ENCODE measurements around the gene PRDM9. TPM values are rescaled to one million over a fixed set of nuclear protein-coding genes. Genes with fewer than 3 reads are reported as not detected.

Gene PRDM9
- total and polyA plus RNA-seq, 2 of the 8 experiments (the other 6 are each of a cell fraction or from before 2014, with no cell fraction given) = not detected

- Histone ChIP-seq H4K8ac (ENCODE audit: extremely low read depth, insufficient read depth, low read length) (no peak overlapping the region), H4K91ac (replicated peaks; ENCODE audit: insufficient read length, low read length) (no peak overlapping the region), H2BK120ac (replicated peaks; ENCODE audit: low read depth, low read length) (no peak overlapping the region), H2BK12ac (ENCODE audit: low read depth, low read length) (no peak overlapping the region), H2BK15ac (ENCODE audit: low read length) (no peak overlapping the region), H3K9ac (replicated peaks in 1 of 4; ENCODE audit: extremely low read depth in 1 of 4, low read depth in 3 of 4, low read length in 3 of 4) (no peak overlapping the region), H3K27ac (ENCODE audit: low read depth, low read length) (no peak overlapping the region), H3K56ac (replicated peaks; ENCODE audit: insufficient read length, low read depth, low read length) (no peak overlapping the region), H3K18ac (ENCODE audit: extremely low read depth, low read length) (no peak overlapping the region), H3K4me2 (ENCODE audit: insufficient read depth in 1 of 2, low read depth in 2 of 2, low read length in 2 of 2) (no peak overlapping the region), H3K27me3 (replicated peaks in 1 of 4; ENCODE audit: control insufficient read depth in 3 of 4, extremely low read depth in 1 of 4, insufficient read depth in 3 of 4, low read length in 3 of 4) (no peaks in the 10 kb centered on the region), H3K9me3 (ENCODE audit: insufficient read depth in 2 of 2, low read depth in 1 of 2, low read length in 1 of 2) (no peaks in the 10 kb centered on the region; a peak in 1 of 4 replicates), H3K23me2 (ENCODE audit: low read depth, low read length) (no peaks in the 10 kb centered on the region), H2AFZ (ENCODE audit: low read length) (peak overlapping the region; percentile 57; the same call in 1 of the 2 replicates), H2BK20ac (ENCODE audit: low read length) (no peak overlapping the region), H2BK5ac (ENCODE audit: low read depth, low read length) (no peak overlapping the region), H3K4ac (replicated peaks; ENCODE audit: insufficient read length, low read depth, low read length) (no peak overlapping the region), H3K79me1 (ENCODE audit: low read depth, low read length) (no peaks in the 10 kb centered on the region), H3K79me2 (ENCODE audit: control insufficient read depth in 1 of 2, insufficient read depth in 2 of 2, low read length in 2 of 2) (no peaks in the 10 kb centered on the region), H4K5ac (ENCODE audit: insufficient read length, low read depth, low read length) (no peak overlapping the region), H2AK5ac (ENCODE audit: low read depth, low read length) (no peak overlapping the region), H4K20me1 (replicated peaks in 1 of 2; ENCODE audit: control insufficient read depth in 1 of 2, insufficient read depth in 2 of 2, low read length in 2 of 2) (no peaks in the 10 kb centered on the region), H3K23ac (ENCODE audit: insufficient read length) (no peak overlapping the region), H3K4me1 (replicated peaks in 1 of 4; ENCODE audit: control insufficient read depth in 3 of 4, insufficient read depth in 4 of 4, low read length in 3 of 4) (no peaks in the 10 kb centered on the region), H3K36me3 (ENCODE audit: control insufficient read depth in 2 of 4, insufficient read depth in 4 of 4, low read length in 3 of 4) (no peaks in the 10 kb centered on the region), H3K4me3 (ENCODE audit: extremely low read depth in 1 of 4, insufficient read depth in 2 of 4, low read depth in 3 of 4, low read length in 4 of 4) (no peak overlapping the region), H3K14ac (ENCODE audit: insufficient read length) (no peak overlapping the region)
- POLR2A ChIA-PET (ENCODE audit: partially characterized antibody) = no interaction called here
- no peak for FAIRE-seq
- CTCF ChIA-PET (ENCODE audit: partially characterized antibody) = no interaction called here
- DNase-seq (ENCODE audit: low read depth in 1 of 2, low spot score in 2 of 2) = no peak
- WGBS, 2 experiments (ENCODE audit: extremely low coverage in 1 of 2, insufficient coverage in 1 of 2, insufficient read length in 1 of 2, insufficient replicate concordance in 2 of 2, low coverage in 1 of 2, low lambda C conversion rate in 2 of 2, missing lambda C conversion rate in 1 of 2) = 97% methylated on average over 3 of the region's 3 CpGs; no CpG with 5 or more reads in 1 of the 2 experiments
- TF ChIP-seq BRCA1 (IDR thresholded peaks at IDR 0.05; ENCODE audit: low read depth, low read length) = no peak
- TF ChIP-seq ATF2 (IDR thresholded peaks at IDR 0.05; ENCODE audit: low read length) = no peak
- no peak for TF ChIP-seq SAP30 (IDR thresholded peaks at IDR 0.05; ENCODE audit: insufficient read depth, insufficient replicate concordance, low read length)
- no peak for TF ChIP-seq CHD2 (IDR thresholded peaks at IDR 0.05; ENCODE audit: low read length)
- TF ChIP-seq KDM5A (IDR thresholded peaks at IDR 0.05; ENCODE audit: low read length) = no peak
- TF ChIP-seq HDAC2 (IDR thresholded peaks at IDR 0.05; ENCODE audit: borderline replicate concordance in 1 of 2, low read depth in 2 of 2, low read length in 2 of 2) = no peak
- no peak for TF ChIP-seq EP300 (IDR thresholded peaks at IDR 0.05; ENCODE audit: borderline replicate concordance in 1 of 2, low read depth in 2 of 2, low read length in 2 of 2)
- TF ChIP-seq BACH1 (IDR thresholded peaks at IDR 0.05; ENCODE audit: low read length) = no peak
- no peak for TF ChIP-seq BCL11A (IDR thresholded peaks at IDR 0.05; ENCODE audit: low read depth in 2 of 2, low read length in 2 of 2)
- TF ChIP-seq TEAD4 (IDR thresholded peaks at IDR 0.05; ENCODE audit: low read depth, low read length) = no peak
- no peak for TF ChIP-seq KDM4A (IDR thresholded peaks at IDR 0.05; ENCODE audit: low read depth, low read length, severe bottlenecking)
- TF ChIP-seq RFX5 (IDR thresholded peaks at IDR 0.05; ENCODE audit: borderline replicate concordance, low read depth, low read length) = no peak
- TF ChIP-seq KDM1A (IDR thresholded peaks at IDR 0.05; ENCODE audit: borderline replicate concordance, low read length) = no peak
These were observed 48.2 kb upstream of the PRDM9 start for GRCh38 chr5:23459214-23459613.

All from H1 (cell line).